Stimulated activated naive CD8-positive, alpha-beta T cell treated with anti-CD3 and anti-CD28 coated beads, Interleukin-15, amount 100 ng/mL, for 72 hours (primary cell): Measurements from ENCODE around the gene ADGRL3.

ENCODE experiments used
- ATAC-seq: fragments of 150-1000 bp; cut with Tn5 transposase; 2 replicates; pipeline ENCODE4 v1.10.0; 2021; ENCODE audit warnings: mild to moderate bottlenecking, moderate library complexity
- DNase-seq, 2 donors: peaks; one replicate each; pipeline ENCODE4 v3.0.0; 2021 to 2022
- H3K27ac Mint-ChIP-seq, 2 donors: one replicate each; pipeline ENCODE4 v1.8.0; 2022; ENCODE audit warnings: mild to moderate bottlenecking in 2 of 2, mixed read lengths in 2 of 2, moderate library complexity in 2 of 2
- H3K27me3 Mint-ChIP-seq: one replicate; pipeline ENCODE4 v1.8.0; 2022; ENCODE audit warnings: mixed read lengths
- H3K4me1 Mint-ChIP-seq: one replicate; pipeline ENCODE4 v1.8.0; 2022; ENCODE audit warnings: mild to moderate bottlenecking, mixed read lengths
- H3K4me3 Mint-ChIP-seq, 2 donors: one replicate each; pipeline ENCODE4 v1.8.0; 2022; ENCODE audit warnings: mild to moderate bottlenecking in 2 of 2, mixed read lengths in 2 of 2, moderate library complexity in 1 of 2
- H3K9me3 Mint-ChIP-seq, 2 donors: one replicate each; pipeline ENCODE4 v1.8.0; 2022; ENCODE audit warnings: mixed read lengths in 2 of 2

The ADGRL3 gene

DNA sequence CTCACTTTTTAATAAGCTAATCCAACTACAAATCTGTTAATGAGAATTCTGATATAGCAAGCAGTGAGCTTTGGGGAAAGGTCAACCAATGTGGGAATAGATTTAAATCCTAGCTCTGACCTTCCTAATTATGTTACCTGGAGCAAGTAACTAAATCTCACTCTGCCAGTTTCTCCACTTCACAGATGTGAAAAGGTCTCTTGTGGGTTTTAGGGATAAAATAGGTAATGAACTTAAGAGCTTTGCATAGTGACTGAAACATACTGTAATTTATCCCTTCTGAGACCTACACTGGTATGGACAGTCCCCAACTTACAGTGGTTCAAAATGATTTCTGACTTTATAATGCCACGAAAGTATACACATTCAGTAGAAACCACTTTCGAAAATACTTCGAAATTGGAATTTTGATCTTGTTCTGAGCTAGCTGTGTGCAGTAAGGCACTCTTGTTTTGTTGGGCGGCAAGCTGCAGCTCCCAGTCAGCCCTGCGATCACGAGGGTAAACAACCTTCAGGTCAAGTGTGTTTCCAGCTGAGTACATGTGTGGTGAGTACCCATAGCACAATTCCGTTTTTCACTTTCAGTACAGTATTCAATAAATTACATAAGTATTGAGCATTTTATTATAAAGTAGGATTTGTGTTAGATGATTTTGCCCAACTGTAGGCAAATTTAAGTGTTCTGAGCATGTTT, 93.7 kb downstream of the ADGRL3 start:
- Mint-ChIP-seq H3K27me3 (no peaks in the 10 kb centered on the region), H3K27ac (no peak overlapping the region), H3K9me3 (no peaks in the 10 kb centered on the region), H3K4me3 (no peak overlapping the region), H3K4me1 (no peaks in the 10 kb centered on the region)
- no peak for ATAC-seq
- no peak for DNase-seq

DNA sequence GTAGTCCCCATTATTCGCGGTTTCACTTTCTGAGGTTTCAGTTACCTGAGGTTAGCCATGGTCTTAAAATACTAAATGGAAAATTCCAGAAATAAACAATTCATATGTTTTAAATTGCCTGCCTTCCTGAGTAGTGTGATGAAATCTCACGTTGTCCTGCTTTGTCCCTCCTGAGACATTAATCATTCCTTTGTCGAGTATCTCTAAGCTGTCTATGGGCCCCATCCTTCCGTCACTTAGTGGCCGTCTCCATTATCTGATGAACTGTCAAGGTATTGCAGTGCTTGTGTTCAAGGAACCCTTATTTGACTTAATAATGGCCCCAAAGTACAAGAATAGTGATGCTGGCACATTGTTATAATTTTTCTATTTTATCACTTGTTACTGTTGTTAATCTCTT, 94.8 kb downstream of the ADGRL3 start:
- H3K27me3 Mint-ChIP-seq = no peaks in the 10 kb centered on the region
- H3K4me1 Mint-ChIP-seq = no peaks in the 10 kb centered on the region
- H3K4me3 Mint-ChIP-seq = no peak overlapping the region
- DNase-seq (no peak), ATAC-seq (no peak)
- no peaks in the 10 kb centered on the region for H3K9me3 Mint-ChIP-seq
- no peak overlapping the region for H3K27ac Mint-ChIP-seq

DNA sequence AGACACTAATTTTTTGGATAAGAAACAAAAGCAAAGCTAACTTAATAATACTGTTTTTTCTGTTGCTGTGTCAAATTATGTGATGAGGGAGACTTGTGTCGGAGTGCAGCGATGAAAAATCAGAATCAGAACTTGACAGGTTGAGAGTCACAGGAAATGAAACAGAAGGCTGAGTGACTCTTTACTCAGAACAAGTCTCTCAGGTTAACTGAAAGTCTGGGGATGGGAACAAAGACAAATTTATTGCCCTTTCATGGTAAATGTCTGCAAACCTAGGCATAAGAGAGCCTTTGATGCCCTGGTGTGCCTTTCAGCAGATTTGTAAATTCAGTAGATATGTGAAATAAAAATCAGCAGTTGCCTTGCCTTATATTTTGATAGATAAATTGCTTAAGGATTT, 96.0 kb downstream of the ADGRL3 start:
- DNase-seq = no peak
- H3K27ac Mint-ChIP-seq = no peak overlapping the region
- no peaks in the 10 kb centered on the region for H3K9me3 Mint-ChIP-seq
- H3K27me3 Mint-ChIP-seq = no peaks in the 10 kb centered on the region
- H3K4me1 Mint-ChIP-seq = no peaks in the 10 kb centered on the region
- no peak overlapping the region for H3K4me3 Mint-ChIP-seq
- no peak for ATAC-seq

DNA sequence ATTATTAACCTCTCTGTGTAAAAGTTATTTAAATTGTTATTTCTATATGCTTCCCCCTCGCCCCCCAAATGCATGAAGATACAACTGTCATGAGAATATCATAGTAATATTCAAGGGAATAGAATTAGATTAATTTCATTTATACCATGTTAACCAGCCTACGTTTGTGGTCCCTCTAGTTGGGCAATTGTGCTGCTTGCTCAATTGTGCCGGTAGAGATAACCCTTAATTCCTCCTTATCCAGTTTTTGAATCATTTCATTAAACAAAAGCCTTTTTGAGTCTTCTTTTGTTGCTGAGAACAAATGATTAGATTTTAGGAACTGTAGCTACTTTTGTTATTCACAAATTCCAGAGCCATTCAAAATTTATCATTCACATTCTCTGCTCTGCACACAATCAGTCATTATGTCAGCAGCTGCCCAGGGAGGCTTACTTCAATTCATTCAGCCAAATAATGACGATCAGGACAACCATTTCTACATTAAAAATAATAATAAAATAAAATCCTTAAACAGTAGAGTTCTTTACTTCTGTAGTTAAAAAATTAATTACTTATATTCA, 98.1 kb downstream of the ADGRL3 start:
- no peak for ATAC-seq
- Mint-ChIP-seq H3K27ac (no peak overlapping the region), H3K9me3 (no peaks in the 10 kb centered on the region), H3K4me3 (no peak overlapping the region), H3K4me1 (no peaks in the 10 kb centered on the region), H3K27me3 (no peaks in the 10 kb centered on the region)
- DNase-seq = no peak

DNA sequence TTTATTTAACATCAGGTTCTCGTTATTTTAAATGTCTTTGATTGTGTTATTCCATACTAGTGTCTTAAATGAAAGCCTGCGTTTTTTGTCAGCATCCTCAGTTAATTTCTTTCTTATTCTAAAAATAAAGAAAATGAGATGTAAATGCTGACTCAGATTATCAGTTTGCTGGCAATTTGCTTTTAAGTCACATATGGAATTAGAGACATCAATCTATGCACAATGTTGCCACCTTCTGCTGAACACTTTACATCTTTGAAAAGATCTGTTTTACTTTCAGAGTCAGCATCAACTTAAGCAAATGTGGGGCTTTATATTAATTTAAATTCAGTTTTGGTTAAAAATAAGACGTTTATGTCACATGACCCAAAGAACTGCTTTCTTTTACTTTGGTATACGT, 99.2 kb downstream of the ADGRL3 start:
- H3K4me3 Mint-ChIP-seq = no peak overlapping the region
- DNase-seq (no peak), ATAC-seq (no peak)
- H3K9me3 Mint-ChIP-seq = no peaks in the 10 kb centered on the region
- H3K4me1 Mint-ChIP-seq = no peaks in the 10 kb centered on the region
- no peak overlapping the region for H3K27ac Mint-ChIP-seq
- no peaks in the 10 kb centered on the region for H3K27me3 Mint-ChIP-seq

DNA sequence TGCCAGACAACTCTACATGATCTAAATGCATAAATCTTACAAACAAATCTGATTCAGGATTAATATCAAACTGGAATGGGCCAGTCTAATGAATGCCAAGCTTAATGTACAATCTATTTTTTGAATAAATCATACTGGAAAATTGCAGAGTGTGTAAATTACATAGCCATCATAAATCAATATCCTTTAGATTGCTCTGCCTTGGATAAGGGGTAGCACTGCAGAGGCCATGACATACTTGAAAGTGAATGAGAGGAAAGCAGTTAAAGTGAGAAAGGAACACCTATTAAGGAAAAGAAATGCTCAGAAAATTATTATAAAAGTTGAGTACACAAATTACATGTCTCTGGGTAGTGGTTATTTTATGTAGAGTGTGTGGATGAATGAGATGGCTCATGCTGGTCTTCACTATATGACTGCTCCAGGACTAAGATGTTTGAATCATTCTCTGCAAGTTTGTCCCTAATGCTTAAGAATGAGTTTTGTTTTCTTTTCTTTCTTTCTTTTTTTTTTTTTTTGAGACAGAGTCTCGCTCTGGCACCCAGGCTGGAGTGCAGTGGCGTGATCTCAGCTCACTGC, 100.2 kb downstream of the ADGRL3 start:
- no peak overlapping the region for H3K27ac Mint-ChIP-seq
- DNase-seq (no peak), ATAC-seq (no peak)
- H3K27me3 Mint-ChIP-seq = no peaks in the 10 kb centered on the region
- H3K4me1 Mint-ChIP-seq = no peaks in the 10 kb centered on the region
- H3K4me3 Mint-ChIP-seq = no peak overlapping the region
- H3K9me3 Mint-ChIP-seq = peaks cover 0 to under 1% of the 10 kb centered on the region in 2 donors

DNA sequence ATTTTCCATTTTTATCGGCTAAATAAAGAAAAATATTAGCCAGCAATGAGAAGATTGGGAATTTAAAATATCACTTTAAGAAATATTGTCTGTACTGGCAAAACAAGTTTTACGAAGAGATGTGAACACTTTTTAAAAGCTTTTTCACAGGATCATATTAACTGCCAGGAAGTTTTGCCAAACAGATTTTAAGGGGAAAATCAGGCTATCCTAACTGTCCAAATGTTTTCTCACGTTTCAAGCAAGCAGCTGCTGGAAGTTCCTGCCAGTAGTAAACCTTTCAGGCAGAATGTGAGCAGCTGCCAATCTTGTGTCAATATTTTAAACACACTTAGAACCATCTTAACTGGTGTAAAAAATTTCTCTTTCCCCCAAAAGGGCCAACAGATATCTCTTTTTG, 101.1 kb downstream of the ADGRL3 start:
- H3K27ac Mint-ChIP-seq = no peak overlapping the region
- ATAC-seq (no peak), DNase-seq (no peak)
- no peaks in the 10 kb centered on the region for H3K27me3 Mint-ChIP-seq
- no peaks in the 10 kb centered on the region for H3K4me1 Mint-ChIP-seq
- H3K9me3 Mint-ChIP-seq = peaks cover 4 to 5% of the 10 kb centered on the region in 2 donors
- no peak overlapping the region for H3K4me3 Mint-ChIP-seq

DNA sequence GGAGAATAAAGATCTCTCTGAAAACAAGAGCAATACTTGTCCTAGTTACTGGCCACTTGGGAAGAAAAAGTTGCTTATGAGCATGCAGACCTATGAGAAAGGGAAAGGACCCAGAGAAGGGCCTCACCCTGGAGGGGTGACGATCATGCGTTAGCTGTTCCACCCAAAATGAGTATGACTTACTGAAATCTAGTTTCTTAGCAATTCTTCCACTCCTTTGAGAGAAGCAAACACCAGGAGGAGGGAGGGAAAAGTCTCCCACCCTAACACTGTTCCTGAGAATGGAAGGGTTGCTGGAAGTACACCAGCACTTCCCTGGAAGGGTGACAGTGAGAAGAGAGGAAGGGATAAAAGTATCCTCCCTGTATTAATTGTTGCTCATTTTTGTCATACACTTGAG, 107.9 kb downstream of the ADGRL3 start:
- H3K9me3 Mint-ChIP-seq = peaks cover 5 to 7% of the 10 kb centered on the region in 2 donors
- no peaks in the 10 kb centered on the region for H3K4me1 Mint-ChIP-seq
- ATAC-seq = no peak
- no peaks in the 10 kb centered on the region for H3K27me3 Mint-ChIP-seq
- no peak overlapping the region for H3K4me3 Mint-ChIP-seq
- H3K27ac Mint-ChIP-seq = no peak overlapping the region
- no peak for DNase-seq

DNA sequence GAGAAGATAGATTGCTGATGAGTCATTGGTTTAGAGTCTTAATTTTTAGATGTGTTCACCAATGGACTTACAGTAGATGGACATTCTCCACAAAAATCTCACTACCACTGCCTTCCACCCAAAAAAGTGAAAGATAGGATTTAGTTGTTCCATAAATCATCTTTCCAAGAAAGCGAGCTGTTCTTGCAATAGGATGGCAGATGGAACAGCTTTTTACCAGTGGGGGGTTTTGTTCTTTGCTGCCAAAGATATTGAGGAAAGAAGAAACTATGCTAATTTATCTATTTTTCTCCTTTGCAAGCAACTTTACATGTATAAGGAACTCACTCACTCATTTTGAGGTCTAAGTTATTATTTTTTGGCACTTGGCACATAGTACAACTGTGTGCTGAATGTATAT, 109.5 kb downstream of the ADGRL3 start:
- H3K9me3 Mint-ChIP-seq = peaks cover 7 to 9% of the 10 kb centered on the region in 2 donors
- no peak overlapping the region for H3K27ac Mint-ChIP-seq
- ATAC-seq = no peak
- no peaks in the 10 kb centered on the region for H3K27me3 Mint-ChIP-seq
- H3K4me1 Mint-ChIP-seq = no peaks in the 10 kb centered on the region
- no peak overlapping the region for H3K4me3 Mint-ChIP-seq
- DNase-seq = no peak

DNA sequence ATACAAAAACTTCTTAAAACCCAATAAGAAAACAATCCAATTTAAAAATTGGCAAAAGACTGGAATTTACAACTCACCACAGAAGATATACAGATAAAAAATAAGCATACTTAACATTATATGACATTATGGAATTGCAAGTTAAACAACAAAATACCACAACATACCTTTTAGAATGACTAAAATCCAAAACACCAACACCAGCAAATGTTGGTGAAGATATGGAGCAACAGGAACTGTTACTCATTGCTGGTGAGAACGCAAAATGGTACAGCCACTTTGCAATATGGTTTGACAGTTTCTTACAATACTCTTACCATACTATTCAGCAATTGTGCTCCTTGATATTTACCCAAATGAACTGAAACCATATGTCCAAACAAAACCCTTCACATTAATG, 112.4 kb downstream of the ADGRL3 start:
- DNase-seq = no peak
- no peaks in the 10 kb centered on the region for H3K4me1 Mint-ChIP-seq

DNA sequence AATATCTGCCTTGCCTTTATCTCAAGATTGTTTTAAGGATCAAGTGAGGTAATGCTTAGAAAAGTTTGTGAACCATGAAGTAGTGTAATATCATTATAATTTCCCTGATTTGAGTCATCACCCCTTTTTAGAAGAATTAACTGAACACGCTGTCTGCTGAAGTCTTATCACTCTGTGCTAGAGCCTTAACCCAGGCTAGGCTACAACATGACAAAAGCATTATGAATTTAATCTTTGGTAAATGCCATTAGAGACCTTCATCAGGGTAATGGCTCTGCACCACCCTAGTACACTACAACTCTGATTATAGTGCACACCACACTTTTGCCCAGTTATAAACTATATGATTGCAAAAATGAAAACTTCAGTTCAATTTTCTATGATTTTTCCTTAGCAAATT, 118.3 kb downstream of the ADGRL3 start:
- Mint-ChIP-seq H3K27me3 (no peaks in the 10 kb centered on the region), H3K27ac (no peak overlapping the region), H3K4me3 (no peak overlapping the region), H3K4me1 (no peaks in the 10 kb centered on the region), H3K9me3 (peaks cover 6 to 23% of the 10 kb centered on the region in 2 donors)
- DNase-seq = no peak
- no peak for ATAC-seq

More for the DNA sequence above, 112.4 kb downstream of the ADGRL3 start:
- no peak overlapping the region for H3K4me3 Mint-ChIP-seq
- H3K9me3 Mint-ChIP-seq = peaks cover 10 to 14% of the 10 kb centered on the region in 2 donors
- no peak overlapping the region for H3K27ac Mint-ChIP-seq
- H3K27me3 Mint-ChIP-seq = no peaks in the 10 kb centered on the region
- no peak for ATAC-seq

DNA sequence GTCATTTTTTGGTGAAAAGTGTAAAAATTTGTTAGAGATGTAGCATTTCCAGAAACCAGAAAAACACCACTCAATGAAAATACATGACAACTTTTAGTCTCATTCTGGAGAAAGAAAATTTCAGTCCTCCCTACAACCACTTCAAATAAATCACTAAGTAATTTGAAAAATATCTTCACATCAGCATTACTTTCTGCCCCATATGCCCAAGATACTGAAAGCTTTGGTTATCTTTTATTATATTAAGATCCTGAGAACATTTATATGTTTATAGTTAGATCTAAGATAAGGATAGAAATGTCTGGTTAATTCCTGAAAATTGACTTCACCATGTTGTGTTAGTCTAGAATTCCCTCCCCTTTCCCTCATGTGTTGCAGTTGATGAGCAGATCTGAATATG, 119.0 kb downstream of the ADGRL3 start:
- Mint-ChIP-seq H3K4me3 (no peak overlapping the region), H3K4me1 (no peaks in the 10 kb centered on the region), H3K27ac (no peak overlapping the region), H3K9me3 (peaks cover 12 to 30% of the 10 kb centered on the region in 2 donors), H3K27me3 (no peaks in the 10 kb centered on the region)
- ATAC-seq (no peak), DNase-seq (no peak)

DNA sequence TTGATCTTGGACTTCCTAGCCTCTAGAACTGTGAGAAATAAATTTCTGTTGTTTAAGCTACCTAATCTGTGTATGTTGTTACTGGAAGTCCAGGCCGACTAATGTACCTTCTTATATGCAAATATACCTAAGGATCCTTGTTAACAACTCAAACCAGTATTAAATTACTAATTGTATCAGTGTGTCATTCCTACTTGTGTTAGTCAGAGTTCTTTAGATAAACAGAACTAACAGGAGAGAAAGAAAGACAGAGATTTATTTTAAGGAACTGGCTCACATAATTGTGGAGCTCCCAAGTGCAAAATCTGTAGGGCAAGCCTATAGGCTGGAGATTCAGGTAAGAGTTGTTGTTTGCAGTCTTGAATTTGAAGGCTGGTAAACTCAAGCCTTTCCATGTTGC, 120.0 kb downstream of the ADGRL3 start:
- H3K4me1 Mint-ChIP-seq = no peaks in the 10 kb centered on the region
- no peak for DNase-seq
- no peak for ATAC-seq

DNA sequence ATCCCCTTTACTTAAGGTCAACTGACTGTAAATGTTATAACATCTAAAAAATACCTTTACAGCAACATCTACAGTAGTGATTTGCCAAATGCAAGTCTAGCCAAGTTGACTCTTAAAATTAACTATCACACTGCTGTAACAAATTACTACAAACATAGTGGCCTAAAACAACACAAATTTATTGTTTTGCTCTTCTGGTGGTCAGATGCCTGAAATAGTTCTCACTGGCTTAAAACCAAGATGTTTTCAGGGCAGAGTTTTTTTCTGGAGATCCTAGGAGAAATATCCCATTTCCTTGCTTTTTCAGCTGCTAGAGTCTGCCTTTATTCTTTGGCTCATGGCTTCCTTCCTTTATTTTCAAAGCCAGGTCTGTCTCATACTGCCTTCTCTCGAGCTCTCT, 120.5 kb downstream of the ADGRL3 start:
- Mint-ChIP-seq H3K27me3 (no peaks in the 10 kb centered on the region), H3K4me3 (no peak overlapping the region), H3K27ac (no peak overlapping the region), H3K4me1 (no peaks in the 10 kb centered on the region), H3K9me3 (peaks cover 7 to 22% of the 10 kb centered on the region in 2 donors)
- DNase-seq (no peak), ATAC-seq (no peak)

More for the DNA sequence above, 120.0 kb downstream of the ADGRL3 start:
- H3K4me3 Mint-ChIP-seq = no peak overlapping the region
- no peak overlapping the region for H3K27ac Mint-ChIP-seq
- H3K9me3 Mint-ChIP-seq = peaks cover 7 to 23% of the 10 kb centered on the region in 2 donors
- no peaks in the 10 kb centered on the region for H3K27me3 Mint-ChIP-seq

DNA sequence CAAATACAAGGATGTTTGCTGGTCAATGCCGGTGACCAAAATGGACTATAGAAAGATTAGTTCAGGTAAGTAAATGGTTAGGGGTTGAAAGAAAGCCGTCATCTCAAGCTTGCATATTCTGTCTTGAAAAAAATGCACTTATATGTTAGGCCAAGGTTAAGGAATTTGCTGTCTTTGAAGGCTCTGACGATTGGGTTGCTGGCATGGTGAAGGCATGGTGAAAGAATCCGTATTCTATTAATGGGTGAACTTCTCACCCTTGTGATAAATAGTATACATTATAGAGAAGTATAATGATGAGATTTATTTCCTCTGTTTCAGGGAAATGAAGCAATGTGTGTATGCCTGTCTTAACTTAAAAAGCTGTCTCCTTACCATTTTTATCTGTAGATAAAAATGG, 132.6 kb downstream of the ADGRL3 start:
- Mint-ChIP-seq H3K27me3 (no peaks in the 10 kb centered on the region), H3K4me3 (no peak overlapping the region), H3K4me1 (no peaks in the 10 kb centered on the region), H3K27ac (no peak overlapping the region), H3K9me3 (peaks cover 6 to 14% of the 10 kb centered on the region in 2 donors)
- DNase-seq (no peak), ATAC-seq (no peak)

DNA sequence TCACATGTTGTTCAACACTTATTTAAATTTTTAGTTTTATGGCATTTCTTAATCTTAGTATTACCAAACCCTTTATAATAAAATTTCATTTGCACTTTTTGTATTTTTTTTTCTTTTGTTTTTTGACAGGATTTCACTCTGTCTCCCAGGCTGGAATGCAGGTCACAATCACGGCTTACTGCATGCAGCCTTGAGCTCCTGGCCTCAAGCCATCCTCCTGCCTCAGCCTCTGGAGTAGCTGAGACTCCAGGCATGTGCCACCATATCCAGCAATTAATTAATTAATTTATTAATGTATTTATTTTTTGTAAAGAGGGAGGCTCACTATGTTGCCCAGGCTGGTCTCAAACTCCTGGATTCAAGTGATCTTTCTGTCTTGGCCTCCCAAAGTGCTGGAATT, 133.4 kb downstream of the ADGRL3 start:
- Mint-ChIP-seq H3K27me3 (no peaks in the 10 kb centered on the region), H3K4me1 (no peaks in the 10 kb centered on the region), H3K4me3 (no peak overlapping the region), H3K9me3 (peaks cover 3 to 12% of the 10 kb centered on the region in 2 donors), H3K27ac (no peak overlapping the region)
- ATAC-seq = no peak
- no peak for DNase-seq
